Measurements from ENCODE around the gene MTHFD2L.

- TF ChIP-seq EZH2phosphoT487 (IDR thresholded peaks at IDR 0.05; ENCODE audit: low read depth, severe bottlenecking, unreplicated experiment) (no peak), CTCF (IDR thresholded peaks at IDR 0.05; ENCODE audit: poor library complexity) (no peak), EZH2 (IDR thresholded peaks at IDR 0.05; ENCODE audit: borderline replicate concordance) (no peak)
Observed at GRCh38 chr4:74307170-74307569, 149.3 kb downstream of the MTHFD2L start.
